Measurements from ENCODE around the gene SPEM2. TPM values are rescaled to one million over a fixed set of nuclear protein-coding genes. Genes with fewer than 3 reads are reported as not detected.

Gene SPEM2
- total and polyA plus RNA-seq, 5 donors from 2014 or later, result not detected

- Histone ChIP-seq H3K4me3 (ENCODE audit: low read depth, low read length) (no peak overlapping the region), H3K36me3 (ENCODE audit: control insufficient read depth, insufficient read depth, low read length) (peaks cover 16% of the 10 kb centered on the region), H3K4me1 (ENCODE audit: control insufficient read depth, insufficient read depth, low read length, poor library complexity, severe bottlenecking) (peaks cover 8% of the 10 kb centered on the region), H3K9me3 (ENCODE audit: control insufficient read depth in 2 of 2, low read length in 2 of 2) (no peaks in the 10 kb centered on the region), H3K27me3 (ENCODE audit: control insufficient read depth, insufficient read depth, low read length) (no peaks in the 10 kb centered on the region), H3K27ac (ENCODE audit: insufficient read depth, low read length, poor library complexity, severe bottlenecking) (no peak overlapping the region)
- no peaks in the 10 kb centered on the region for H3K9me3 Mint-ChIP-seq
- H3K4me3 Mint-ChIP-seq, result no peak overlapping the region
- DNase-seq (no peak), ATAC-seq (ENCODE audit: low read depth in 2 of 2) (no peak)
- H3K36me3 Mint-ChIP-seq, result peaks cover 9% of the 10 kb centered on the region
- no peak overlapping the region for H3K27ac Mint-ChIP-seq
- no peaks in the 10 kb centered on the region for H3K27me3 Mint-ChIP-seq
- peaks cover 7 to 21% (median 12%) of the 10 kb centered on the region in 4 donors for H3K4me1 Mint-ChIP-seq
Measured at GRCh38 chr17:7460850-7461660, 35.6 kb downstream of the SPEM2 start.

- ATAC-seq (ENCODE audit: low read depth in 2 of 2) (peak in 1 of 2 donors; percentile 19), DNase-seq (no peak)
- H3K27me3 ChIP-seq (ENCODE audit: control insufficient read depth, insufficient read depth, low read length), result no peaks in the 10 kb centered on the region
- peaks cover 30% of the 10 kb centered on the region for H3K36me3 ChIP-seq (ENCODE audit: control insufficient read depth, insufficient read depth, low read length)
- Mint-ChIP-seq H3K4me3 (no peak overlapping the region), H3K27ac (no peak overlapping the region), H3K36me3 (peaks cover 14% of the 10 kb centered on the region), H3K4me1 (peaks cover 7 to 16% (median 9%) of the 10 kb centered on the region in 4 donors), H3K9me3 (no peaks in the 10 kb centered on the region), H3K27me3 (no peaks in the 10 kb centered on the region)
- no peak overlapping the region for H3K27ac ChIP-seq (ENCODE audit: insufficient read depth, low read length, poor library complexity, severe bottlenecking)
- H3K4me1 ChIP-seq (ENCODE audit: control insufficient read depth, insufficient read depth, low read length, poor library complexity, severe bottlenecking), result no peaks in the 10 kb centered on the region
- no peak overlapping the region for H3K4me3 ChIP-seq (ENCODE audit: low read depth, low read length)
- no peaks in the 10 kb centered on the region for H3K9me3 ChIP-seq (ENCODE audit: control insufficient read depth in 2 of 2, low read length in 2 of 2)
Measured at GRCh38 chr17:7462474-7463371, 37.3 kb downstream of the SPEM2 start.

- Mint-ChIP-seq H3K36me3 (peaks cover 14% of the 10 kb centered on the region), H3K4me1 (peaks cover 7 to 18% (median 9%) of the 10 kb centered on the region in 4 donors), H3K9me3 (no peaks in the 10 kb centered on the region), H3K27me3 (no peaks in the 10 kb centered on the region), H3K4me3 (no peak overlapping the region), H3K27ac (no peak overlapping the region)
- H3K4me3 ChIP-seq (ENCODE audit: low read depth, low read length), result no peak overlapping the region
- no peaks in the 10 kb centered on the region for H3K4me1 ChIP-seq (ENCODE audit: control insufficient read depth, insufficient read depth, low read length, poor library complexity, severe bottlenecking)
- H3K36me3 ChIP-seq (ENCODE audit: control insufficient read depth, insufficient read depth, low read length), result peaks cover 32% of the 10 kb centered on the region
- no peaks in the 10 kb centered on the region for H3K27me3 ChIP-seq (ENCODE audit: control insufficient read depth, insufficient read depth, low read length)
- DNase-seq (no peak), ATAC-seq (ENCODE audit: low read depth in 2 of 2) (no peak)
- no peaks in the 10 kb centered on the region for H3K9me3 ChIP-seq (ENCODE audit: control insufficient read depth in 2 of 2, low read length in 2 of 2)
- no peak overlapping the region for H3K27ac ChIP-seq (ENCODE audit: insufficient read depth, low read length, poor library complexity, severe bottlenecking)
Measured at GRCh38 chr17:7463372-7463846, 38.0 kb downstream of the SPEM2 start.

GRCh38 chr17:7464081-7464480, 38.7 kb downstream of the SPEM2 start:
- Mint-ChIP-seq H3K27me3 (no peaks in the 10 kb centered on the region), H3K27ac (peak overlapping the region in 1 of 3 donors; percentile 83), H3K36me3 (peaks cover 14% of the 10 kb centered on the region), H3K9me3 (no peaks in the 10 kb centered on the region), H3K4me1 (peaks cover 5 to 20% (median 9%) of the 10 kb centered on the region in 4 donors), H3K4me3 (no peak overlapping the region)
- no peaks in the 10 kb centered on the region for H3K27me3 ChIP-seq (ENCODE audit: control insufficient read depth, insufficient read depth, low read length)
- H3K36me3 ChIP-seq (ENCODE audit: control insufficient read depth, insufficient read depth, low read length), result peaks cover 36% of the 10 kb centered on the region
- H3K4me1 ChIP-seq (ENCODE audit: control insufficient read depth, insufficient read depth, low read length, poor library complexity, severe bottlenecking), result no peaks in the 10 kb centered on the region
- H3K4me3 ChIP-seq (ENCODE audit: low read depth, low read length), result no peak overlapping the region
- no peak for ATAC-seq (ENCODE audit: low read depth in 2 of 2)
- DNase-seq, result no peak
- no peaks in the 10 kb centered on the region for H3K9me3 ChIP-seq (ENCODE audit: control insufficient read depth in 2 of 2, low read length in 2 of 2)
- no peak overlapping the region for H3K27ac ChIP-seq (ENCODE audit: insufficient read depth, low read length, poor library complexity, severe bottlenecking)

GRCh38 chr17:7465597-7466275, 40.3 kb downstream of the SPEM2 start:
- H3K4me1 ChIP-seq (ENCODE audit: control insufficient read depth, insufficient read depth, low read length, poor library complexity, severe bottlenecking), result no peaks in the 10 kb centered on the region
- ATAC-seq (ENCODE audit: low read depth in 2 of 2) (no peak), DNase-seq (no peak)
- H3K9me3 ChIP-seq (ENCODE audit: control insufficient read depth in 2 of 2, low read length in 2 of 2), result no peaks in the 10 kb centered on the region
- no peak overlapping the region for H3K27ac ChIP-seq (ENCODE audit: insufficient read depth, low read length, poor library complexity, severe bottlenecking)
- Mint-ChIP-seq H3K27ac (no peak overlapping the region), H3K9me3 (no peaks in the 10 kb centered on the region), H3K4me1 (peaks cover 0 to 22% (median 2%) of the 10 kb centered on the region in 4 donors), H3K27me3 (no peaks in the 10 kb centered on the region), H3K4me3 (no peak overlapping the region), H3K36me3 (peaks cover 14% of the 10 kb centered on the region)
- peaks cover 36% of the 10 kb centered on the region for H3K36me3 ChIP-seq (ENCODE audit: control insufficient read depth, insufficient read depth, low read length)
- no peak overlapping the region for H3K4me3 ChIP-seq (ENCODE audit: low read depth, low read length)
- no peaks in the 10 kb centered on the region for H3K27me3 ChIP-seq (ENCODE audit: control insufficient read depth, insufficient read depth, low read length)

GRCh38 chr17:7466318-7466638, 40.9 kb downstream of the SPEM2 start:
- DNase-seq (no peak), ATAC-seq (ENCODE audit: low read depth in 2 of 2) (no peak)
- Mint-ChIP-seq H3K27ac (no peak overlapping the region), H3K9me3 (no peaks in the 10 kb centered on the region), H3K36me3 (peaks cover 10% of the 10 kb centered on the region), H3K4me3 (no peak overlapping the region), H3K27me3 (no peaks in the 10 kb centered on the region), H3K4me1 (peaks cover 0 to 25% (median 3%) of the 10 kb centered on the region in 4 donors)
- Histone ChIP-seq H3K27me3 (ENCODE audit: control insufficient read depth, insufficient read depth, low read length) (no peaks in the 10 kb centered on the region), H3K27ac (ENCODE audit: insufficient read depth, low read length, poor library complexity, severe bottlenecking) (no peak overlapping the region), H3K4me1 (ENCODE audit: control insufficient read depth, insufficient read depth, low read length, poor library complexity, severe bottlenecking) (no peaks in the 10 kb centered on the region), H3K36me3 (ENCODE audit: control insufficient read depth, insufficient read depth, low read length) (peaks cover 36% of the 10 kb centered on the region), H3K9me3 (ENCODE audit: control insufficient read depth in 2 of 2, low read length in 2 of 2) (no peaks in the 10 kb centered on the region), H3K4me3 (ENCODE audit: low read depth, low read length) (no peak overlapping the region)

- Histone ChIP-seq H3K27me3 (ENCODE audit: control insufficient read depth, insufficient read depth, low read length) (no peaks in the 10 kb centered on the region), H3K27ac (ENCODE audit: insufficient read depth, low read length, poor library complexity, severe bottlenecking) (no peak overlapping the region), H3K9me3 (ENCODE audit: control insufficient read depth in 2 of 2, low read length in 2 of 2) (no peaks in the 10 kb centered on the region), H3K36me3 (ENCODE audit: control insufficient read depth, insufficient read depth, low read length) (peaks cover 36% of the 10 kb centered on the region), H3K4me1 (ENCODE audit: control insufficient read depth, insufficient read depth, low read length, poor library complexity, severe bottlenecking) (no peaks in the 10 kb centered on the region), H3K4me3 (ENCODE audit: low read depth, low read length) (no peak overlapping the region)
- H3K36me3 Mint-ChIP-seq, result peaks cover 8% of the 10 kb centered on the region
- peaks cover 0 to 29% (median 8%) of the 10 kb centered on the region in 4 donors for H3K4me1 Mint-ChIP-seq
- no peak for DNase-seq
- H3K27me3 Mint-ChIP-seq, result peaks cover 1% of the 10 kb centered on the region
- peak in 1 of 2 donors; percentile 14 for ATAC-seq (ENCODE audit: low read depth in 2 of 2)
- H3K4me3 Mint-ChIP-seq, result no peak overlapping the region
- H3K27ac Mint-ChIP-seq, result peak overlapping the region in 1 of 3 donors; percentile 75
- H3K9me3 Mint-ChIP-seq, result no peaks in the 10 kb centered on the region
Measured at GRCh38 chr17:7466639-7467341, 41.4 kb downstream of the SPEM2 start.
